K562 (cell line): ENCODE results near the gene PRELID3B. TPM values are rescaled to one million over a fixed set of nuclear protein-coding genes. Genes with fewer than 3 reads are reported as not detected.

Source experiments
- ATAC-seq: fragments of 200-7000 bp; cut with Tn5 transposase; 3 replicates; pipeline ENCODE4 v1.9.1; 2020; ENCODE audit warnings: moderate library complexity
- BruUV-seq: library from RNA; stranded (reverse); fragments of 400-500 nt; replicated peaks from 2 replicates; lab custom pipeline; 2021; lab: Mats Ljungman, UMichigan
- CTCF ChIA-PET: fragments of 300-600 bp; formaldehyde crosslinking; extraction: SDS; loops from one replicate; lab custom pipeline; 2021; ENCODE audit warnings: low intra/inter-chr PET ratio; lab: Yijun Ruan, JAX
- POLR2A ChIA-PET: fragments of 300-600, 350-650 bp; sonication (Branson Sonifier 250); formaldehyde crosslinking; extraction: SDS; loops from one replicate; lab custom pipeline; 2021; ENCODE audit warnings: antibody characterized with exemption, inconsistent platforms; lab: Yijun Ruan, JAX
- DNase-seq, 4 experiments: peaks; one replicate each; pipeline versions ENCODE4 v3.0.0 to v3.0.0-alpha.2; 2011 to 2018; ENCODE audit warnings: low spot score in 3 of 4, mixed read lengths in 3 of 4; ENCODE audit errors: extremely low read depth in 1 of 4
- FAIRE-seq: peaks from 2 replicates; lab custom pipeline; 2011; peaks lifted over from hg19 to GRCh38; lab: Jason Lieb, UNC
- H2AFZ ChIP-seq: 2 replicates; pipeline ENCODE4 v1.6.0; 2011; ENCODE audit warnings: low read depth, low read length, control low read depth, inconsistent platforms
- H3K27ac ChIP-seq: fragments of 200-600 bp; 3 replicates; pipeline ENCODE4 v1.8.0; 2011; ENCODE audit warnings: low read depth, mild to moderate bottlenecking, control low read depth, inconsistent platforms, low read length, moderate library complexity, mixed read lengths; ENCODE audit errors: extremely low read depth
- H3K27me3 ChIP-seq, 2 experiments: fragments of 300-600 bp in 1 of 2; 2 replicates in 1 of 2; 3 replicates in 1 of 2; pipeline versions ENCODE4 v1.6.0 to v1.8.0; 2011; ENCODE audit warnings: inconsistent platforms in 2 of 2, low read length in 2 of 2, mild to moderate bottlenecking in 1 of 2, mixed read lengths in 1 of 2, moderate library complexity in 1 of 2; ENCODE audit not compliant: control insufficient read depth in 2 of 2, insufficient read depth in 2 of 2
- H3K36me3 ChIP-seq: fragments of 300-600 bp; 3 replicates; pipeline ENCODE4 v1.8.0; 2011; ENCODE audit warnings: mild to moderate bottlenecking, low read length, inconsistent platforms; ENCODE audit not compliant: control insufficient read depth, insufficient read depth
- H3K4me1 ChIP-seq, 2 experiments: fragments of 200-600 bp in 1 of 2; replicated peaks in 1 of 2; 2 replicates in 1 of 2; 3 replicates in 1 of 2; pipeline versions ENCODE4 v1.5.1 to v1.8.0; 2011; ENCODE audit warnings: inconsistent platforms in 2 of 2, low read length in 2 of 2, mild to moderate bottlenecking in 1 of 2, mixed read lengths in 1 of 2, moderate library complexity in 1 of 2; ENCODE audit not compliant: control insufficient read depth in 2 of 2, insufficient read depth in 2 of 2
- H3K4me2 ChIP-seq: 2 replicates; pipeline ENCODE4 v1.6.1; 2011; ENCODE audit warnings: low read length, control low read depth, inconsistent platforms, mixed read lengths; ENCODE audit not compliant: insufficient read depth
- H3K4me3 ChIP-seq: fragments of 200-600 bp; sonication (generic), shearing (Covaris generic); 2 replicates; pipeline ENCODE4 v1.5.1; 2016; ENCODE audit warnings: control low read depth, inconsistent platforms
- H3K79me2 ChIP-seq: fragments of 200-600 bp; 3 replicates; pipeline ENCODE4 v1.8.0; 2011; ENCODE audit warnings: low read length, inconsistent platforms; ENCODE audit not compliant: control insufficient read depth, insufficient read depth
- H3K9ac ChIP-seq, 2 experiments: 2 replicates each; pipeline versions ENCODE4 v1.6.0 to v1.6.1; 2011; ENCODE audit warnings: low read depth in 2 of 2, low read length in 2 of 2, control low read depth in 1 of 2, inconsistent platforms in 1 of 2, mild to moderate bottlenecking in 1 of 2, mixed read lengths in 1 of 2; ENCODE audit not compliant: insufficient read depth in 1 of 2
- H3K9me1 ChIP-seq: one replicate; pipeline ENCODE4 v1.6.0; 2011; ENCODE audit warnings: inconsistent platforms, mild to moderate bottlenecking, low read length, moderate library complexity; ENCODE audit not compliant: control insufficient read depth, insufficient read depth
- H3K9me3 ChIP-seq: replicated peaks from 2 replicates; pipeline ENCODE4 v1.5.1; 2011; ENCODE audit warnings: low read depth, low read length, inconsistent platforms; ENCODE audit not compliant: control insufficient read depth, insufficient read depth
- H4K20me1 ChIP-seq: replicated peaks from 2 replicates; pipeline ENCODE4 v1.6.1; 2011; ENCODE audit warnings: low read length, inconsistent platforms, mixed read lengths; ENCODE audit not compliant: control insufficient read depth, insufficient read depth
- BCL6 ChIP-seq: fragments of 250-450 bp; sonication (Bioruptor Pico); IDR thresholded peaks from 2 replicates; pipeline ENCODE4 v1.4.0; 2020
- CBX8 ChIP-seq: fragments of 200-600 bp; sonication (generic); IDR thresholded peaks from 2 replicates; pipeline ENCODE4 v1.6.1; 2012; ENCODE audit warnings: borderline replicate concordance, mixed run types, low read depth, mild to moderate bottlenecking, moderate library complexity, mixed read lengths, low read length, control low read depth, inconsistent platforms; ENCODE audit not compliant: poor library complexity, severe bottlenecking; ENCODE audit errors: extremely low read depth
- DEAF1 ChIP-seq: fragments of 450-650 bp; formaldehyde crosslinking; IDR thresholded peaks from 2 replicates; pipeline ENCODE4 v1.4.0; 2020; ENCODE audit warnings: mild to moderate bottlenecking, moderate library complexity
- IRF1 ChIP-seq: sonication (generic); formaldehyde crosslinking; IDR thresholded peaks from 2 replicates; pipeline ENCODE4 v1.8.0; 2022; ENCODE audit warnings: missing genetic modification reagents, mild to moderate bottlenecking, borderline replicate concordance
- POLR3A ChIP-seq: IDR thresholded peaks from 2 replicates; pipeline ENCODE4 v1.6.1; 2011; ENCODE audit warnings: borderline replicate concordance, mild to moderate bottlenecking, moderate library complexity; ENCODE audit not compliant: insufficient read length, insufficient read depth; ENCODE audit errors: extremely low read depth
- PPARD ChIP-seq: fragments of 250-450 bp; sonication (Bioruptor Pico); IDR thresholded peaks from 2 replicates; pipeline ENCODE4 v1.8.0; 2022; ENCODE audit warnings: inconsistent platforms, mild to moderate bottlenecking, moderate library complexity
- STAG1 ChIP-seq: sonication (generic); formaldehyde crosslinking; IDR thresholded peaks from 2 replicates; pipeline ENCODE4 v1.5.0; 2020; ENCODE audit warnings: missing genetic modification reagents, borderline replicate concordance
- TAF1 ChIP-seq: IDR thresholded peaks from 2 replicates; pipeline ENCODE4 v1.6.1; 2011; ENCODE audit warnings: mild to moderate bottlenecking, low read length, moderate library complexity; ENCODE audit not compliant: insufficient read depth, control insufficient read depth, severe bottlenecking; ENCODE audit errors: extremely low read depth
- ZNF347 ChIP-seq: fragments of 450-650 bp; formaldehyde crosslinking; IDR thresholded peaks from 2 replicates; pipeline ENCODE4 v1.4.0; 2020; ENCODE audit warnings: low read depth, mild to moderate bottlenecking, moderate library complexity
- ZNF445 ChIP-seq: fragments of 250-450 bp; sonication (Bioruptor Pico); IDR thresholded peaks from 2 replicates; pipeline ENCODE4 v1.4.0; 2020; ENCODE audit warnings: low read depth, mild to moderate bottlenecking, moderate library complexity
- ZNF507 ChIP-seq: conservative IDR thresholded peaks from 2 replicates; pipeline ENCODE4 v1.6.1; 2017; ENCODE audit warnings: missing genetic modification characterization, missing compliant biosample characterization
- ZNF655 ChIP-seq: fragments of 250-450 bp; sonication (Bioruptor Pico); IDR thresholded peaks from 2 replicates; pipeline ENCODE4 v1.5.0; 2021
- WGBS: fragments of 100-300 bp; shearing (Covaris generic); methylation state at CpG from one replicate; pipeline ENCODE4 v1.1.6; 2016; ENCODE audit warnings: low coverage, mixed read lengths; ENCODE audit not compliant: insufficient coverage; ENCODE audit errors: missing lambda C conversion rate; 5-methylcytosine and 5-hydroxymethylcytosine counted together
- in situ Hi-C: fragments of 300-500 bp; cut with MboI; formaldehyde crosslinking; loops from 4 replicates; pipeline ENCODE4 v1.15.0; 2018; ENCODE audit warnings: inconsistent platforms, mixed read lengths
- intact Hi-C: fragments of 100-400 bp; cut with micrococcal nuclease; formaldehyde crosslinking; loops from 2 replicates; pipeline ENCODE4 v1.14.2; 2022
- polyA plus RNA-seq, 8 experiments: library from polyadenylated mRNA; depleted of rRNA in 4 of 8; stranded (reverse) in 5 of 8; unstranded in 3 of 8; fragments of >200 nt; fragmentation: Nextera tagmentation in 2 of 8; fragmentation: Illumina TruSeq in 1 of 8; extraction: Ambion mirVana in 2 of 8; extraction: Trizol in 1 of 8; gene quantifications; 2 replicates each; pipeline versions ENCODE4 v1.2.1 to v1.2.3, GENCODE V29; 2011 to 2014; ENCODE audit warnings: inconsistent platforms in 1 of 8, missing spikeins in 1 of 8
- total RNA-seq, 7 experiments: library from RNA; depleted of rRNA in 6 of 7; stranded (reverse); fragments of >200 nt in 6 of 7; fragmentation: Illumina TruSeq in 2 of 7; extraction: Trizol in 2 of 7; gene quantifications; 2 replicates each; pipeline versions ENCODE4 v1.2.1 to v1.2.3, GENCODE V29; 2011 to 2021; ENCODE audit warnings: low replicate concordance in 1 of 7

The PRELID3B gene
- total and polyA plus RNA-seq, 9 of the 15 experiments (the other 6 are each of a cell fraction or from before 2014, with no cell fraction given) = 77.0 to 186 (median 101) TPM

GRCh38 chr20:59073582-59073981 lies 31.0 kb upstream of the PRELID3B start:
- no TSS peak for BruUV-seq
- FAIRE-seq = no peak

GRCh38 chr20:59071216-59071615 lies 28.6 kb upstream of the PRELID3B start:
- Histone ChIP-seq H3K79me2 (no peaks in the 10 kb centered on the region), H3K27me3 (peaks cover 30 to 33% of the 10 kb centered on the region in 2 experiments; a peak in 4 of 5 replicates), H3K9me1 (no peaks in the 10 kb centered on the region), H2AFZ (no peak overlapping the region), H3K36me3 (no peaks in the 10 kb centered on the region), H3K9ac (no peak overlapping the region), H3K4me2 (no peak overlapping the region), H4K20me1 (no peaks in the 10 kb centered on the region), H3K9me3 (no peaks in the 10 kb centered on the region), H3K4me1 (no peaks in the 10 kb centered on the region), H3K4me3 (no peak overlapping the region), H3K27ac (no peak overlapping the region)
- in situ Hi-C loops (no loop called here), intact Hi-C loops (no loop called here)
- WGBS = 0% methylated on average over 1 of the region's 1 CpG
- DNase-seq = no peak
- BruUV-seq = no TSS peak
- no peak for FAIRE-seq
- ChIA-PET CTCF (no interaction called here), POLR2A (no interaction called here)
- no peak for ATAC-seq
- TF ChIP-seq ZNF655 (CRISPR knock-in tag) (no peak), PPARD (CRISPR knock-in tag) (no peak), STAG1 (CRISPR knock-in tag) (no peak), ZNF507 (tag) (no peak), IRF1 (CRISPR knock-in tag) (no peak), TAF1 (no peak), POLR3A (no peak), ZNF347 (CRISPR knock-in tag) (no peak), DEAF1 (no peak), BCL6 (no peak)

More at GRCh38 chr20:59073582-59073981, 31.0 kb upstream of the PRELID3B start:
- TF ChIP-seq ZNF445 (CRISPR knock-in tag) (no peak), CBX8 (peak; percentile 42)
- Histone ChIP-seq H3K4me1 (no peaks in the 10 kb centered on the region), H3K9me3 (no peaks in the 10 kb centered on the region), H3K4me3 (no peak overlapping the region), H3K27ac (no peak overlapping the region), H3K27me3 (peaks cover 38 to 47% of the 10 kb centered on the region in 2 experiments; a peak in 4 of 5 replicates), H3K4me2 (no peak overlapping the region), H3K9ac (no peak overlapping the region), H3K9me1 (no peaks in the 10 kb centered on the region), H3K79me2 (no peaks in the 10 kb centered on the region), H2AFZ (no peak overlapping the region), H3K36me3 (no peaks in the 10 kb centered on the region), H4K20me1 (no peaks in the 10 kb centered on the region)
- no peak for DNase-seq
- ChIA-PET POLR2A (interaction anchor here (1.8 kb wide), 1 partner anchor 14 kb away, joined by 5 read pairs; no protein-coding TSS in a partner anchor), CTCF (no interaction called here)
- in situ Hi-C loops (no loop called here), intact Hi-C loops (no loop called here)
- ATAC-seq = no peak
- 11% methylated on average over 1 of the region's 1 CpG for WGBS
